ENCODE results near the gene KRT6A. TPM values are rescaled to one million over a fixed set of nuclear protein-coding genes. Genes with fewer than 3 reads are reported as not detected.

The KRT6A gene
- total RNA-seq, 4 donors from 2014 or later = 0.98 TPM; not detected in 3

GRCh38 chr12:52441320-52441911 is 51.6 kb downstream of the KRT6A start:
- TF ChIP-seq, protein P1, sequence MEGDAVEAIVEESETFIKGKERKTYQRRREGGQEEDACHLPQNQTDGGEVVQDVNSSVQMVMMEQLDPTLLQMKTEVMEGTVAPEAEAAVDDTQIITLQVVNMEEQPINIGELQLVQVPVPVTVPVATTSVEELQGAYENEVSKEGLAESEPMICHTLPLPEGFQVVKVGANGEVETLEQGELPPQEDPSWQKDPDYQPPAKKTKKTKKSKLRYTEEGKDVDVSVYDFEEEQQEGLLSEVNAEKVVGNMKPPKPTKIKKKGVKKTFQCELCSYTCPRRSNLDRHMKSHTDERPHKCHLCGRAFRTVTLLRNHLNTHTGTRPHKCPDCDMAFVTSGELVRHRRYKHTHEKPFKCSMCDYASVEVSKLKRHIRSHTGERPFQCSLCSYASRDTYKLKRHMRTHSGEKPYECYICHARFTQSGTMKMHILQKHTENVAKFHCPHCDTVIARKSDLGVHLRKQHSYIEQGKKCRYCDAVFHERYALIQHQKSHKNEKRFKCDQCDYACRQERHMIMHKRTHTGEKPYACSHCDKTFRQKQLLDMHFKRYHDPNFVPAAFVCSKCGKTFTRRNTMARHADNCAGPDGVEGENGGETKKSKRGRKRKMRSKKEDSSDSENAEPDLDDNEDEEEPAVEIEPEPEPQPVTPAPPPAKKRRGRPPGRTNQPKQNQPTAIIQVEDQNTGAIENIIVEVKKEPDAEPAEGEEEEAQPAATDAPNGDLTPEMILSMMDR (IDR thresholded peaks at IDR 0.05; ENCODE audit: low read depth) = no peak

- TF ChIP-seq, protein P1 (IDR thresholded peaks at IDR 0.05; ENCODE audit: low read depth) = no peak
These were observed 52.2 kb downstream of the KRT6A start for GRCh38 chr12:52440821-52441319.

GRCh38 chr12:52439845-52440244 is 53.2 kb downstream of the KRT6A start:
- TF ChIP-seq, protein P1 (IDR thresholded peaks at IDR 0.05; ENCODE audit: low read depth) = no peak

- TF ChIP-seq, protein P1 (IDR thresholded peaks at IDR 0.05; ENCODE audit: low read depth) = no peak
These were observed 53.6 kb downstream of the KRT6A start for GRCh38 chr12:52439420-52439819.

- TF ChIP-seq, protein P1 (IDR thresholded peaks at IDR 0.05; ENCODE audit: low read depth) = no peak
These were observed 54.5 kb downstream of the KRT6A start for GRCh38 chr12:52438305-52439301.

DNA sequence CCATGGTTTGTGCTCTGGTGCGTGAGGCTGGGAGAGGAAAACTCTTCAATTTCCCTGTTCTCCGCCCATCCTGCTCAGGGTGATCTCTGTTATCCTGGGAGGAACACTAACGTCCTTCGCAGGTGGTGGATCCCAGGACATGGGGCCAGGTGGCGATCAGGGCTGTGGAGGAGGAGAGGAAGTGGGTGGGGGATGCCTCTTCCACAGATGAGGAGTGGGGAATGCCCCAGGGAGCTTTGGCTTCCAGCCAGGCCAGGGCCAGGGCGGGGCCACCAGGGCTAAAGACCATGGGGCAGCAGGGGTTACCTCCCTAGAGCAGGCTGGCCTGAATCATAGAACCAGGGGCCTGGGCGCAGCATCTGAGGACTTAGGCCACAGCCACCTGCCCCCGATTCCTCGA is 55.5 kb downstream of the KRT6A start:
- TF ChIP-seq, protein P1 (IDR thresholded peaks at IDR 0.05; ENCODE audit: low read depth) = no peak

Other genes starting within 250 kb of the KRT6A start
- gene KRT86, start 218.6 kb downstream of the KRT6A start, total RNA-seq = under 1 TPM in 1 of 4 donors, not detected in 3; 0.34 TPM
- gene KRT81, start 201.7 kb downstream of the KRT6A start, total RNA-seq = not detected
- gene KRT83, start 171.9 kb downstream of the KRT6A start, total RNA-seq = not detected
- not detected for gene KRT85, start 125.8 kb downstream of the KRT6A start, total RNA-seq
- not detected for gene KRT84, start 107.6 kb downstream of the KRT6A start, total RNA-seq
- not detected for gene KRT82, start 86.9 kb downstream of the KRT6A start, total RNA-seq
- not detected for gene KRT75, start 58.9 kb downstream of the KRT6A start, total RNA-seq
- not detected for gene KRT6B, start 41.1 kb downstream of the KRT6A start, total RNA-seq
- gene KRT6C, start 19.5 kb downstream of the KRT6A start, total RNA-seq = not detected
- gene KRT5, start 27.1 kb upstream of the KRT6A start, total RNA-seq = 1 to 10 TPM in 1 of 4 donors, under 1 TPM in 2, not detected in 1; 0.33 to 1.3 (median 0.88) TPM
- gene KRT71, start 59.9 kb upstream of the KRT6A start, total RNA-seq = not detected
- not detected for gene KRT74, start 80.6 kb upstream of the KRT6A start, total RNA-seq
- not detected for gene KRT72, start 108.2 kb upstream of the KRT6A start, total RNA-seq
- gene KRT73, start 125.3 kb upstream of the KRT6A start, total RNA-seq = not detected
- not detected for gene KRT2, start 159.0 kb upstream of the KRT6A start, total RNA-seq
- gene KRT1, start 187.2 kb upstream of the KRT6A start, total RNA-seq = under 1 TPM in 1 of 4 donors, not detected in 3; 0.38 TPM
- 1 to 10 TPM in 1 of 4 donors, under 1 TPM in 1, not detected in 2; 0.17 to 1.5 TPM for gene KRT77, start 210.3 kb upstream of the KRT6A start, total RNA-seq